GM18861 (cell line): ENCODE results near the gene GPC5.

Source experiments
- ATAC-seq: cut with Tn5 transposase; IDR thresholded peaks from one replicate; pipeline ENCODE4 v1.9.1; 2021; ENCODE audit not compliant: unreplicated experiment

Gene GPC5

DNA sequence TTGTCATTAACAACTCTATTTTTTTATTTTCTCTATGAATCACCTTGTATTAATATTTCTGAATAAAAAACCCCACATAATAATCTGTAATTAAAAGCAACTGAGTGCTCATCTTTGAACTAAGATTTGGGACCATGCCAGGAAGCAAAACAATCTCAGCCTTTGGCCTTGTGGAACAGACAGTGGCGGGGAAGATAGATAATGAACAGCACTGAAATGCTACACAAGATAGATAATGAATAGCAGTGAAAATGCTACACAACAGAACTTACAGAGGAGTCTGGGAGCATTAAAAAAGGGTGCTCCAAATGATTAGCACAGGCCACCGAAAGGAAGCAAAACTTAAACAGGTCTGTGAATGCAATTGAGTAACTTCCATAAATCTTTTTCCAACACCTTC, 134.9 kb downstream of the GPC5 start:
- ATAC-seq: no peak

DNA sequence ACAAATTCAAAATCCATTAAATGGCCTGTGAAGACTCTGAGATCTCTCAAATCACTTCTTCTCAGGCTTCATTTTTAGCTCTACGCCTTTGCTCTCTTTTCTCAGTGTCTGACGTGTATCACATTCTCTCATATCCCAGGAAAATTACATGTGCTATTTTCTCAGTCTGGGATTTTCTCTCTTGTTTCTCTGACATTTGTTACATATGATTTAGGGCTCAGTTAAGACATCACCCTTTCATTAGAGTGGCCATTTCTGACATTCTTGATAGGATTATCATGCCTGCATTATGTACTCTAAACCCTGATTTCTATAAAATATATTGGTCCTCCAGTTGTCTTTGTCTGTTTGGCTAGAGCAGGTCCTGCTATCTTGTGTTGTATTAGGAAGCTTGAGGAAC, 136.6 kb downstream of the GPC5 start:
- no peak for ATAC-seq

DNA sequence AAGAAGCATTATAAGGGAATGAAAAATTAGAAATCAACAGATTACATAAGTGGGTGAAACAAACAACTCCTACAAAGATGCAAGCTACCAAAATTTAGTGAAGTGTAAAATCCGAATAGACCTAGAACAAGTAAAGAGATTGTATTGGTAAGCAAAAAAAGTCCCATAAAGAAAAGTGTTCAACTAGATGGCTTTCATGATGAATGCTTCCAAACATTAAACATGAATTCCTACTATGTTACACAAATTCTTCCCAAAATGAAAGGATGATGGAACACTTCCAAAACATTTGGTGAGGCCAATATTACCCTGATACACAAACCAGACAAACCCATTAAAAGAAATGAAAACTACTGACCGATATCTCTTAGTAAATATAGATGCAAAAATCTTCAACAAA, 139.0 kb downstream of the GPC5 start:
- ATAC-seq: no peak

DNA sequence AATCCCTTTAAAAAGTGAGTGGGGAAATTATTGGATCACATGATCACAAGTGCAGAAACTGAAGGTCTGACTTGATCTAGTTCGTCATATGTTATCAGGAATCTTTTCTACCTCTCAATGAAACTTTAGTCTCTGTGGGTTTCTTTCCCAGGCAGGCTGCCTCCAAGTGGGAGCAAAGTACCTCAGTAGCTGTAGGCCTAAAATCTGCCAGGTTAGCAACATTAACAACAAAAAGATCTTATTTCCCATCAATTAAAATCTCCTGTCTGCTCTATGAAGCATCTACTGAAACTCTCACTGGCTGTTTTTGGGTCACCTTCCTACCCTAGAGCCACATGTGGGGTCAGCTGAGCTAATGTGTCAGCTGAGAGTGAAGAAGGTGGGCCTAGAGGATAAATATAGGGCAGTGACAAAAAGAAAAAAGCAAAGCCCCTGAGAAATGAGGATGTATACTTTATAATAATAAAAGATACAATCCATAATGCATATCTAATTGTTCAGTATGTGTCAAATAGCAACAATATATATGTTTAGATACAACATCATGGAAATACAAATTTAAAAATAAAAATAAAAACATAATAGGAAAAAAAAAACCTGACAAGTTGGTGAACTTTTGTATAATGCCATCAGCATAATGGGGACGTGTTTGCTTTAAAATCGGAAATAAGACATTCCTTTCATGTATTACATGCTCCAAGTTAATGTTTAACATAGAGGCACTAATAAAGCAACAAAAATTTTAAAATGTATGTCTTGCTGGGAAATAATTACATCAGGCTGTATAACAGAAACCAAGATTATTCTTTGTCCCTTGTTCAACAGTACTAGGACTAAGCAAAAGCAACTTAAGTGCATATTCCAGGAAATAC, 141.1 kb downstream of the GPC5 start:
- no peak for ATAC-seq

DNA sequence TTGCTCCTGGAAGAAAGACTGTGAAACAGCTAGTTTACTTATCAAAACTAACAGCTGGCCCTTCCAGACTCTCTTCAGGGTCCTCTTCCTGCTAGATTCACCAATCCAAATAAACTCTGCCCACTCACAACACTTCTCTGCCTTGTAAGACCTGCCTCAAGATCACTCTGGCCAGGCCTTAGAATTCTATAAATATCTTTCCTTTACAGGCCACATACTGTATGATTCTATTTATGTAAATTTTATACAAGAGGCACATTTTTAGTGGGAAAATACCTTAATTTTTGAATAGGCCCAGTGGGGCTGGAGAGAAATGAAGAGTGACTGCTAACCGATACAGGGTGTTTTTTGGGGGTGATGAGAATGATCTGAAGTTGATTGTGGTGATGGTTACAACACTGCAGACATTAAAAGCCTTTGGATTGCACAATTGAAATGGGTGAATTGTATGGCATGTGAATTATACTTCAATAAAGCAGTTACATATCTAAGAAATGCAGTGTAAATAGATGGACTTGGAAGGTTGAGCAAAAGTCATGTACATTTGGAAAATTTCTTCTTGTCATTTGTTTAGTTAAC, 141.8 kb downstream of the GPC5 start:
- no peak for ATAC-seq

DNA sequence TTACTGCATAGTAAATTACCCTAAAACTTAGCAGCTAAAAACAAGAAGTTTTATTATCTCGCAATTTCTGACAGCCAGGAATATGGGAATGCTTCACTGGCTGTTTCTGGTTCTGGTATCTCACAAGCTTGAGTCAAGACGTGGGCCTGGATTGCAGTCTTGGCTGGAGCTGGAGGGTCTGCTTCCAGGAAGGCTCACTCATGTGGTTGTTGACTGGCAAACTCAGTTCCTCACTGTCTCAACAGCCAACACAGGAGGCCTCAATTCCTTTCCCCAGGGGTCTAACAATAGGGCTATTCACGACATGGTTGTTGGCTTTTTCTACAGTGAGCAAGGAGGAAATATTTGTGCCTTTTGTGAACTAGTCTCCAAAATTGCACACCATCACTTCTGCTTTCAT, 146.3 kb downstream of the GPC5 start:
- no peak for ATAC-seq

DNA sequence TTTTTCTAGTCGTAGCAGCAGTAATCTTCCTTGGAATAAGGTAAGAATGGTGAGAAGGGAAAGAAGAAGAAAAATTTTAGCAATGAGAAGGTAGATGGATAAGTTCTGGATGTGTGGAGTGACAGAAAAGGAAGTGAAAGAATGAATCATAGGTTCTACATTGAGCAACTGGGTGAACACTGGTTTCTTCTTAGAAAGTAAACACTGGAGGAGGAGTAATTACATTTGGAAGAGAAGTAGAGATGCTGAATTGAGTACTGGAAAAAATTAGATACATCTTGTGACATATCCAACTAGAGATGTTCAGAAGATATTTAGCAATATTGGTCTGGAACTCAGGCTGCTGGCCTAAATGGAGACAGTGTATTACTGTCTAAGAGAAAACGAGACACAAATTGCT, 148.5 kb downstream of the GPC5 start:
- no peak for ATAC-seq

DNA sequence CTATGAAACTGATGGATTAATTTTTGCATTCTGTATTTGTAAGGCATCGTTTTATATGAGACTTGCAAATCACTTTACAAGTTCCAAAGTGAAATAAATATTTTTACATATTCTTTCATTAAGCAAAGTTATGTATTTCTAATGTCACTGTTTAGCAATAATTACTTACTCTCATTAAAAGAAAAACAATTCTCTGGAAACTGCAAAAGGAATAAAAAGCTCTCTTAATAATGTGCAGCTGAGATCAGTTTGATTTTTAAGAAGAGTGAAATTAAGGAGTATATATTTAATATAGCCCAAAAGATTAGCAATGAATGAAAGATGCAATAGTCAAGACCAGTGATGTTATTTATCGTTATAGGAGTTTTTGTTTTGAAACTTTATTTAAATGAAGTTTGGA, 155.2 kb downstream of the GPC5 start:
- no peak for ATAC-seq

DNA sequence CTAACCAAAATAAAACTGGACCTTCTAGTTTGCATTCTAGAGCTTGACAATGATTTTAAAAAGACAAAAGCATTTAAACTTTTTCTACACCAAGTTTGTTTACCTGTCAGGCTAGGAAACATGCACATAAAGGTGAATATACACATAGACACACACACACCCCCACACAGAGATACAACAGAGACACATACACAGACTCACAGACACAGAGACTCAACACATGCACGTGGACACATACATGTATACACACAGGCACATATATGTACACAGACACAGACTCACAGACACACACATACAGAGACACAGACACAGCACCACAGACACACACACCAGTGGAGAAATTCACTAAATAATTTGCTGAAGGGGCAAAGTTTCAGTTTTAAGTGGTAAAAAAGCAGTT, 155.7 kb downstream of the GPC5 start:
- ATAC-seq: no peak

DNA sequence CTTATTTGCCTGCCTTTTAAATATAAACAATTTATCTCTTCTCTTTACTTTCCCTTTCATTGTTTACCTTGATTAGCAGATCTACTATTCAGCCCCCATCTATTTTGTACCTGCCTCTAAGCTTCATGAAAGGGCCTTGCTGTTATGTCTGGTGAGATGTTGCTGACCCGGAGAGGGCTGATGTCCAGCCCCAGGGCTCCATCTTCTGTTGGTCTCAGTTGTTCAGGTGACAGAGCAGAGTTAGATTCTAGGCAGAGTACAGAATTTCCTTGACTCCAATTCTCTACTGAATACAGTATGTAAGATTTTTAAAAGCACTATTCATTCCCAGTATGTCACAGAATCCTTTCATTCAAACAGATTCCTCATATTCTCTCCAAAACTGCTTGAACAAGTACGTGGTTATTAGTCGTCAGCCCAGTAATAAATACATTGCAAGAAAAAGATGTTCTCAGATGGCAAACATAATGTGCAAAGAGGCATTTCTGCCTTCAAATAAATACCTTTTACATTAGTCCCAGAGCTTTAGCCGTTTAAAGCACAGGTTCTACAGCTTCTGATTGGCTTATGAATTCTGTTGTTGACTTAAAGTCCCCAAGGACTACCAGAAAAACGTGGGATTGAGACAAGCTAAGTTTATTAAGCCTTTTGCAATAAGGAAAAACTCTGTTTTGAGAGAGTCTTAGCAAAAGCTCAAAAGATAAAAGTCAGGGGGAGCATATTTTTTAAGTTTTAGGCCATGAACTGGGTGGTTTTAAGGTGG, 159.1 kb downstream of the GPC5 start:
- ATAC-seq: no peak

DNA sequence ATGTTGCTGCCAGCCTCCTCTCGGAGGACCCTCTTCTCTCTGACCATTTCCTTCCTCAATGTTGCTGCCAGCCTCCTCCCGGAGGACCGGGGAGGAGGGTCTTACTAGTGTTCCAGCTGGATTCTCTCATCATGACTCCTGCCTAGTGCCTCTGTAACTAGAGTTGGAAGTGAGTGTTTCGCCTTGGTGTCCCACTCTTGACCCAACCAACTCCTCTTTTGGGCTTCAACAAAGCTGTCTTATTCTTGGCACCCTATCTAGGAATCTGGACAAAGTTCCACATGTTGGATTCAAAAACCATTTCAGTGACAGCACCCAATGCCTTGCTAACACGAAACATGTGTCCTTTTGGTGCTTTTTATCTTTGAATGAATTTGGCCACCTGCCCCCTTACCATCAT, 165.4 kb downstream of the GPC5 start:
- ATAC-seq: no peak

DNA sequence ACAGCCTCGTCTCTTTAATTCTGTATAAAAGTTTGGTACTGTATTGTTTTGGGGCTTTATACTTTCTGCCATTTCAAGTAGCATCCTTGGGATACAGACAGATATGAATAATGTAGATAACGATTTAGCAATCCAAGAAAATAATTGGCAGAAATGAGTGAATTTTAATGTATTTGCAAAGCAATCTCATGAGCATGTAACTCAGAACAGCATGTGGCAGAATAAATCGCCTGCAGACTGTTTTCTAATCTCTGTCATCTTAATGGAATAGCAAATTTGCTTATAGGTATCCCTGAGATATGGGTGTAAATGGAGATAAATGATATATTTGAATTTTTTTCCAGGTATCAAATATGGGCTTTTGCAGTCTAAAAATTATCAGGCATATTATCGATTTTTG, 166.0 kb downstream of the GPC5 start:
- ATAC-seq: no peak

DNA sequence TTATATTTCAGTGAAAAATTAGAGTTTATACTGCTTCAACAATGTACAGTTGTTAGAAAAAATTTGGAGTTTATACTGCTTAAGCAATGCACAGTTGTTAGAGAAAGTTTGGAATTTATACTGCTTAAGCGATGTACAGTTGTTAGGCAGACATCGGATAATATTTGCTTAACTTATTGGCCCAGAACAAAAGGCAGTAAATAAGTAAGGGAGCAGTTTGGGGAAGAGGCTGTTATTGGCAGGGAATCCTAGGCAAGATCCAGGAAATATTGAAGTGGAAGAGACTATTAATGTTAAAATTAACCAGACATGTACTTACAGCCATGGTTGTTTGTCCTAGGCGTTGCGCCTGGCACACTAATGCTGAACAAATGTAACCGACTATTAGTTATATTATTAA, 166.9 kb downstream of the GPC5 start:
- ATAC-seq: no peak

DNA sequence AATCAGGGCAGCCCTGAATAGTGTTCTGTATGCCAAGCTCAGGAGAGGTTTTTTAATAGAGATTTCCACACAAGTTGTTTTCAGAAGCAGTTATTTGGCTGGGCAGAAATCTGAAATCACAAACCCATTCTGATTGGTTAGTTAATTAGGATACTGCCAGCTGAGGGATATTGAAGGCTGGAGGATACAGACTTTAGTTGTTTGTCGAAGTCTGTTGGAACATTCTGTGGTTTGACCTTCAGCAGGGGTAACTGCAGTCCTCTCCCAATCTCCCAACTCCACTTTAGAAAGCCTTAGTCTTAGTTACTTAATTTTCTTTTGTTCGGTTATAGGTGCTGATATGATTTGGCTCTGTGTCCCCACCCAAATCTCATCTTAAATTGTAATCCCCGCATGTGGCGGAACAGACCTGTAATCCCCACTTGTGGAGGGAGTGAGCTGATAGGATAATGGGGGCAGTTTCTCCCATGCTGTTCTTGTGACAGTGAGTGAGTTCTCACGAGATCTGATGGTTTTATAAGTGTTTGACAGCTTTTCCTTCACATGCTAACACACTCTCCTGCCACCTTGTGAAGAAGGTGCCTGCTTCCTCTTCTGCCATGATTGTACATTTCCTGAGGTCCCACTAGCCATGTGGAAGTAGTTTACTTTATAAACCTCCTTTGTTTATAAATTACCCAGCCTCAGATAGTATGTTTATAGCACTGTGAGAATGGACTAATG, 169.2 kb downstream of the GPC5 start:
- ATAC-seq: no peak

DNA sequence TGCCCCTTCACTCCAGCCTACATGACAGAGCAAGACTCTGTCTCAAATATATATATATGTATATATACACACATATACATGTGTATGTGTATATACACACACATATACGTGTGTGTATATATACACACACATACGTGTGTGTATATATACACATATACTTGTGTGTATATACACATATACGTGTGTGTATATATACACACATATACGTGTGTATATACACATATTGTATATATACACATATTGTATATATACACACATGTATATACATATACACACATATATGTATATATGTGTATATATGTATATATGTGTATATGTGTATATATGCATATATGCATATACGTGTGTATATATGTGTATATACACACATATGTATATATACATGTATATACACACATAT, 173.3 kb downstream of the GPC5 start:
- no peak for ATAC-seq

DNA sequence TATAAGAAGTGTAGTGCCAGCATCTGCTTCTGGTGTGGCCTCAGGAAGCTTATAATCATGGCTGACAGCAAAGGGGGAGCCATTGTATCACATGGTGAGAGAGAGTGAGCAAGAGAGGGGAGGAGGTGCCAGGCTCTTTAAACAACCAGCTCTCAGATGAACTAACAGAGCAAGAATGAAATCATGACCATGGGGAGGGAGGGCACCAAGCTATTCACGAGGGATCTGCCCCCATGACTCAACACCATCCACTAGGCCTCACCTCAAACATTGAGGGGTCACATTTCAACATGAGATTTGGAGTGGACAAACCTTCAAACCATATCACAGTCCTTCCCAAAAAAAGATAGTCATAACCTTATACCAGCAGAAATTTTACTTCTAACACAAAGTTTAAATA, 174.0 kb downstream of the GPC5 start:
- no peak for ATAC-seq

DNA sequence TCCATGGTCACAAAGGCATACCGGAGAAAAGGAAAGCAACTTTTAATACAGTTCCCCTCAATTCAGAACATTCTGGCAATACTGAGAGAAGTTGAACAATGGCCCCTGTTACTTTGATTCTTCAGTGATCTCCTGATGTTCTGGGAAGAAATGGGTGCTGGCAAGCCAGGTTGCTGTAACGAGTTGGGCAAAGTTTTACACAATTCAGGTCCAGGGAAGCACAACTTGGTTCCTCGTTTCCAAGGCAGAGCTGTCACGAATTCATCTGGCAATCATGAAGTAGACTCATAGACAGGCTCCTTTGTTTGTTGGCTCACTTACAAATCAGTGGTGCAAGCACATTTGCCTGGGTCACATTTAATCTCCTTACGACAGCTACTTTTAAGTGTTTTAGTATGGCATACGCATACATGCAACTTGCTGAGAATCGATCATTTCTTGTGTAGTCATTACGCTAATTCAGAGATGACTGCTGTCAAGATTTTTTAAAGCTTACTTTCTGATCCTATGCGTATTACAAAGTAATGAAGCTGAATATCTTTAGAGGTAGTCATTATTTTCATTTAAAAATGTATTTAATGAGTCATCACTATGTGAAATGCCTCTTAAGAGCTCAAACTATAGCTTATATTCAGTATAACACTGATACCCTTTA, 174.7 kb downstream of the GPC5 start:
- no peak for ATAC-seq

DNA sequence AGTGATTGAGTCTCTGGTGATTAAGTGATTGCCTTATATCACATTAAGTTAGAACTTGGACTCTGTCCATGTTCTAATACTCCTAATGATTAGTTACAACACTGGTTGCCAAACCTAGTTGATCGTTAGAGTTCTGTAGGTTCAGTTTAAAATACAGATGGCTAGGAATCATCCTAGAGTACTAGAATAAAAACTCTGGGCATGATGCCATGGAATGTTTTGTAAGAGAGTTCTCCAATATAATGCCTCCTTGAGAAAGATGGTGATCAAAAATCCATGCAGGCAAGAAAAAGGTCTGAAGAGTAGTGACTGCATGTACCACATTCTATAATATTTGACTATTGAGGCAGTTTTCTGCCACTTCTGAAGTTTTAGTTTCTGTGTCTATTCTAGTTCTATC, 176.3 kb downstream of the GPC5 start:
- no peak for ATAC-seq

DNA sequence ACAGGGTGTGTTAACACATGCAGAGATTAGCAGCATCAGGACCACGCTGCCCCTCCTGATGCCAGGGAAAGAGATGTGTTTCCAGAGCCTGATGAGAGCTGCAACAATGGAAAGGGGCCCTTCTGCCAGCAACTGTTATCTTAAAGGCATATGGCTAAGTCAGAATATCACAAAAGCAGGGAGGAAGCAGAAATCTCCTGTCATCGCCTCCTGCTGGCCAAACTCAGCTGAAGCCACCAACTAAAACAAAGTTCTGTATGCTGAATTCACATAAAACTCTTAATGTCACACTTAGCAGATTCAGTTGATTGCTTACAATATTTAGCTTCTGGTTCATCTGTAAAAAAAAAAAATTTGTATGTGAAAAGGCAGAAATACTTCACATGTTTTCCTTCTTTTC, 178.2 kb downstream of the GPC5 start:
- ATAC-seq: no peak

DNA sequence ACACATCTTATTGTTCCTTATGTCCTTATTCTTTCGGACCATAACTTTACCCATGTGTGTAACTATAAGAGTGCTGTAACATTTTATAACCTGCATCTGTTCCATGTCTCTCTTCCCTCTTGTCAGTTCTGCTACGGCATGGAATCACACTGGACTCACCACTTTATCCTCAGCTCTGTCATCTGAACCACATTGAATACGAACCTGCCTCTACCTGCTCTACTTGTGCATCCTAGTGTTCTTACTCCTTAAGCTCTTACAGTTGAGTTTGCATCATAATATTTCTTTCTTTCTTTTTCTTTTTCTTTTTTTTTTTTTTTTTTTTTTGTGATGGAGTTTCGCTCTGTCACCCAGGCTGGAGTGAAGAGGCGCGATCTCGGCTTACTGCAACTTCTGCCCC, 180.9 kb downstream of the GPC5 start:
- ATAC-seq: no peak

DNA sequence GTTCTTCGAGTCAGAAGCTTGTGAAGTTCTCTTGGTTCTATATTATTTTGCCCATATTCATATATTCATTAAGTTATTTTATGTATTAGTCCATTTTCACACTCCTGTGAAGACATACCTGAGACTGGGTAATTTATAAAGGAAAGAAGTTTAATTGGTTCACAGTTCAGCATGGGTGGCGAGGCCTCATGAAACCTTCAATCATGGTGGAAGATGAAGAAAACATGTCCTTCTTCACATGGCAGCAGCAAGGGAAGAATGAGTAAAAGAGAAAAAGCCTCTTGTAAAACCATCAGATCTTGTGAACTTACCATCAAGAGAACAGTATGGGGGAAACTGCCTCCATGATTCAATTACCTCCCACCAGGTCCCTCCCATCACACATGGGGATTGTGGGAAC, 182.3 kb downstream of the GPC5 start:
- ATAC-seq: no peak
